Heart left ventricle (tissue), 13 donors: ENCODE measurements around the gene SELENON.

Experiments used
- POLR2A ChIP-seq, 2 donors: fragments of 450-650 bp; IDR thresholded peaks; one replicate each; pipeline ENCODE4 v1.6.1; 2017; ENCODE audit warnings: antibody characterized with exemption in 2 of 2, mild to moderate bottlenecking in 2 of 2, moderate library complexity in 2 of 2
- TF ChIP-seq, protein P1 (sequence below), 12 donors: fragments of 200-600 bp; sonication (generic) in 4 of 12; IDR thresholded peaks; one replicate each; pipeline versions ENCODE4 v1.5.0 to v1.8.0; 2018 to 2022; ENCODE audit warnings: antibody characterized with exemption in 12 of 12, mild to moderate bottlenecking in 5 of 12
- donor health status: ischemic (EF 13 %, LVEDD 7.1; RV severe dilation, severe dysfunction).
- donor health status: DM: no; HTN: yes; CAD: no.
- donor health status: DM: no; HTN: no; CAD: no.
- donor health status: ischemic (EF 25% LVEDD 6.9; RV normal size, moderate dysfunction).
- donor health status: ischemic (EF 25% LVEDD 5.7; RV mildly dilated, moderate dysfunction).
- donor health status: ischemic (EF 35%, LVEDD 5.7; RV mildly dilated, moderate dysfunction).
- donor health status: nonischemic (EF 11% LVEDD 7.7; RV severe dilation, severe dysfunction).
- donor health status: DM: yes; HTN: yes; CAD: no.
- donor health status: PGD.
- donor health status: ischemic (EF 29% LVEDD 5.4; RV normal size, mild dysfunction).
- donor health status: nonischemic (EF 23%, LVEDD 6.1; RV moderate dilation, normal function).

DNA sequence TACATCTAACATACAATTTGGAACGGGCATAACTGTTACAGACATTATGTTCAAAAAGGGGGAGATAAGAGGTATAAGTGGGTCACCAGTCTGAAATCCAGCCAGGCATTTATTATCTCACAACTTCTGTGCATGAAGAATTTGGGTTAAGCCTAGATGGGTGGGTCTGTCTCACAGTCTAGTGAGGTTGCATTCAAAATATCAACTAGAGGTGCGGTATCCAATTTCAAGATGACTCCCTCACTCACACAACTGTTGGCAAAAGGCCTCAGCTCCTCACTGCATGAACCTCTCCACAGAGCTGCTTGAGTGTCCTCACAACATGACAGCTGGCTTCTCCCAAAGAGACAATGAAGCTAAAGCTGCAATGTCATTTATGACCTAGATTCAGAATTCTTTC is 54.6 kb downstream of the SELENON start:
- TF ChIP-seq, protein P1, sequence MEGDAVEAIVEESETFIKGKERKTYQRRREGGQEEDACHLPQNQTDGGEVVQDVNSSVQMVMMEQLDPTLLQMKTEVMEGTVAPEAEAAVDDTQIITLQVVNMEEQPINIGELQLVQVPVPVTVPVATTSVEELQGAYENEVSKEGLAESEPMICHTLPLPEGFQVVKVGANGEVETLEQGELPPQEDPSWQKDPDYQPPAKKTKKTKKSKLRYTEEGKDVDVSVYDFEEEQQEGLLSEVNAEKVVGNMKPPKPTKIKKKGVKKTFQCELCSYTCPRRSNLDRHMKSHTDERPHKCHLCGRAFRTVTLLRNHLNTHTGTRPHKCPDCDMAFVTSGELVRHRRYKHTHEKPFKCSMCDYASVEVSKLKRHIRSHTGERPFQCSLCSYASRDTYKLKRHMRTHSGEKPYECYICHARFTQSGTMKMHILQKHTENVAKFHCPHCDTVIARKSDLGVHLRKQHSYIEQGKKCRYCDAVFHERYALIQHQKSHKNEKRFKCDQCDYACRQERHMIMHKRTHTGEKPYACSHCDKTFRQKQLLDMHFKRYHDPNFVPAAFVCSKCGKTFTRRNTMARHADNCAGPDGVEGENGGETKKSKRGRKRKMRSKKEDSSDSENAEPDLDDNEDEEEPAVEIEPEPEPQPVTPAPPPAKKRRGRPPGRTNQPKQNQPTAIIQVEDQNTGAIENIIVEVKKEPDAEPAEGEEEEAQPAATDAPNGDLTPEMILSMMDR (IDR thresholded peaks at IDR 0.05), result no peak
- TF ChIP-seq POLR2A (IDR thresholded peaks at IDR 0.05), result no peak
